ENCODE data around the gene B2M. TPM values are rescaled to one million over a fixed set of nuclear protein-coding genes. Genes with fewer than 3 reads are reported as not detected.

B2M gene
- total and polyA plus RNA-seq, 2 of the 13 experiments (the other 11 are each of a cell fraction or from before 2014, with no cell fraction given), result 784 to 857 TPM

GRCh38 chr15:44662478-44663409 lies 48.6 kb upstream of the B2M start (continued):
- TF ChIP-seq SRY (CRISPR knock-in tag; IDR thresholded peaks at IDR 0.05) (no peak; the same call in 1 of the 2 replicates), HNF1B (CRISPR knock-in tag; IDR thresholded peaks at IDR 0.05) (no peak), FOXJ3 (CRISPR knock-in tag; IDR thresholded peaks at IDR 0.05; ENCODE audit: borderline replicate concordance) (no peak), ZNF362 (CRISPR knock-in tag; IDR thresholded peaks at IDR 0.05; ENCODE audit: borderline replicate concordance) (0 out of 2 replicates have a peak, but pooled peaks have one; percentile 7), CTCF (CRISPR knock-in tag; IDR thresholded peaks at IDR 0.05) (no peak), MEIS1 (CRISPR knock-in tag; IDR thresholded peaks at IDR 0.05; ENCODE audit: borderline replicate concordance) (no peak), ETV6 (CRISPR knock-in tag; conservative IDR thresholded peaks at IDR 0.05) (0 out of 2 replicates have a peak, but pooled peaks have one; percentile 16), ZMAT3 (CRISPR knock-in tag; conservative IDR thresholded peaks at IDR 0.05) (no peak), ZBTB37 (CRISPR knock-in tag; IDR thresholded peaks at IDR 0.05) (no peak), ZHX1 (CRISPR knock-in tag; IDR thresholded peaks at IDR 0.05; ENCODE audit: low read depth) (no peak), ZNF572 (CRISPR knock-in tag; IDR thresholded peaks at IDR 0.05) (no peak), ELF1 (CRISPR knock-in tag; IDR thresholded peaks at IDR 0.05) (peak; percentile 48; the same call in 1 of the 2 replicates), ASH2L (IDR thresholded peaks at IDR 0.05; ENCODE audit: insufficient read length, low read depth, low read length) (peak; percentile 14), ZFAT (CRISPR knock-in tag; conservative IDR thresholded peaks at IDR 0.05) (no peak), CBX1 (IDR thresholded peaks at IDR 0.05; ENCODE audit: low read depth) (peak; percentile 14), CHD4 (IDR thresholded peaks at IDR 0.05; ENCODE audit: borderline replicate concordance, low read length) (no peak)
